Panc1 (cell line): ENCODE data around the gene SMYD2. TPM values are rescaled to one million over a fixed set of nuclear protein-coding genes. Genes with fewer than 3 reads are reported as not detected.
A peak's percentile ranks its signal among the peaks of the same experiment; 100 is the strongest.

ENCODE experiments used
- ATAC-seq: fragments of 200-7000 bp; cut with Tn5 transposase; 2 replicates; pipeline ENCODE4 v1.9.1; 2020; ENCODE audit warnings: mild to moderate bottlenecking, moderate library complexity
- BruUV-seq: library from RNA; stranded (reverse); fragments of 400-500 nt; replicated peaks from 2 replicates; lab custom pipeline; 2021; lab: Mats Ljungman, UMichigan
- CTCF ChIA-PET: fragments of 300-600 bp; sonication (Branson Sonifier 250); formaldehyde crosslinking; loops from one replicate; lab custom pipeline; 2022; ENCODE audit warnings: antibody characterized with exemption; lab: Charles Lee
- POLR2A ChIA-PET: fragments of 300-600 bp; sonication (Branson Sonifier 250); formaldehyde crosslinking; loops from one replicate; lab custom pipeline; 2022; ENCODE audit warnings: antibody characterized with exemption; lab: Charles Lee
- DNase-seq: peaks from one replicate; pipeline ENCODE4 v3.0.0-alpha.2; 2010; ENCODE audit warnings: low read depth, low spot score
- H3K27ac ChIP-seq: 2 replicates; pipeline ENCODE4 v1.5.1; 2011; ENCODE audit warnings: mild to moderate bottlenecking, low read length, inconsistent platforms
- H3K27me3 ChIP-seq: fragments of 200-500 bp; sonication (Bioruptor generic); 2 replicates; pipeline ENCODE4 v1.6.0; 2014; ENCODE audit warnings: low read length, inconsistent platforms; ENCODE audit not compliant: control insufficient read depth, insufficient read depth
- H3K36me3 ChIP-seq: fragments of 200-500 bp; sonication (Bioruptor generic); 2 replicates; pipeline ENCODE4 v1.5.1; 2014; ENCODE audit warnings: inconsistent platforms, mild to moderate bottlenecking, low read length, moderate library complexity; ENCODE audit not compliant: control insufficient read depth, insufficient read depth
- H3K4me1 ChIP-seq: 2 replicates; pipeline ENCODE4 v1.5.1; 2011; ENCODE audit warnings: inconsistent platforms, mild to moderate bottlenecking, low read length, moderate library complexity; ENCODE audit not compliant: control insufficient read depth, insufficient read depth
- H3K4me3 ChIP-seq, 2 experiments: 2 replicates each; pipeline ENCODE4 v1.5.1; 2011 to 2012; ENCODE audit warnings: low read depth in 2 of 2, low read length in 2 of 2, mild to moderate bottlenecking in 2 of 2, inconsistent platforms in 1 of 2, moderate library complexity in 1 of 2
- H3K9me3 ChIP-seq: fragments of 200-500 bp; sonication (Bioruptor generic); 2 replicates; pipeline ENCODE4 v1.5.1; 2014; ENCODE audit warnings: low read depth, mild to moderate bottlenecking, inconsistent platforms, low read length, moderate library complexity; ENCODE audit not compliant: control insufficient read depth, insufficient read depth
- POLR2AphosphoS5 ChIP-seq: IDR thresholded peaks from 2 replicates; pipeline ENCODE4 v1.6.1; 2012; ENCODE audit warnings: mild to moderate bottlenecking, low read depth, low read length, moderate library complexity
- SIN3A ChIP-seq: IDR thresholded peaks from 2 replicates; pipeline ENCODE4 v1.6.1; 2012; ENCODE audit warnings: low read depth, mild to moderate bottlenecking, low read length, moderate library complexity, borderline replicate concordance; ENCODE audit not compliant: insufficient read depth
- TCF7L2 ChIP-seq: IDR thresholded peaks from 2 replicates; pipeline ENCODE4 v1.6.1; 2011; ENCODE audit warnings: mild to moderate bottlenecking, low read depth, low read length, inconsistent platforms
- in situ Hi-C: cut with HindIII; loops from 2 replicates; pipeline ENCODE4 v1.10.0; 2016; ENCODE audit warnings: low sequenced_read_pairs, low pct_unique_long_range_greater_than_20kb
- intact Hi-C: fragments of 100-400 bp; cut with micrococcal nuclease; formaldehyde crosslinking; loops from one replicate; pipeline ENCODE4 v1.10.0; 2022; ENCODE audit not compliant: unreplicated experiment
- total RNA-seq: library from RNA; stranded (reverse); gene quantifications from one replicate; pipeline ENCODE4 v1.2.1, GENCODE V29; 2021; ENCODE audit not compliant: unreplicated experiment
- TF ChIP-seq, protein P1 (sequence below), 2 experiments: IDR thresholded peaks; 2 replicates each; pipeline ENCODE4 v1.6.1; 2011 to 2012; ENCODE audit warnings: low read depth in 2 of 2, control low read depth in 1 of 2, low read length in 1 of 2, mild to moderate bottlenecking in 1 of 2, moderate library complexity in 1 of 2; ENCODE audit not compliant: insufficient read depth in 1 of 2
- TF ChIP-seq, protein P2 (sequence below): fragments of 450-650 bp; IDR thresholded peaks from 2 replicates; pipeline ENCODE4 v1.5.1; 2017; ENCODE audit warnings: mild to moderate bottlenecking

The SMYD2 gene
- total RNA-seq, 1 experiment from 2014 or later, result 31.0 TPM

DNA sequence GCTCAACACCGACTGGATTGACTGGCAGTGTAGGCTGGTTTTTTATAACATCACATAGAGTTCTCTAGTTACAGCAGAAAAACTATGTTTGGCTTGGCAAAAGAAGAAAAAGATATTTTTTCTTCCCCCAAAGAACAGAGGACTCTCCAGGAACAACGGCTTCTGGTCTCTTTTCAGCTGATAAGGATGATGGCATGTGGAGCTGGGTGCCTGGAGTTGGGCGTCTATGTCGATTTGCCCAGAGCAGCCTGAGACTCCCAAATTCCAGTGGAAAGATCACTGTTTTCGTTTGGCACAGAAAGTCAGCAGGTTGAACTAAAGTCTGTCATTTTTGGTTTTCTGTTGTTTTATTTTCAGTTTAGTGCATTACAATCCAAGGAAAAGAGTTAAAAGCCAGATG lies 91.1 kb downstream of the SMYD2 start:
- intact Hi-C loops, result no loop called here
- CTCF ChIA-PET, result no interaction called here
- H3K36me3 ChIP-seq, result peaks cover 61% of the 10 kb centered on the region
- H3K27me3 ChIP-seq, result no peaks in the 10 kb centered on the region
- H3K4me3 ChIP-seq, result no peak overlapping the region
- TF ChIP-seq, protein P1, sequence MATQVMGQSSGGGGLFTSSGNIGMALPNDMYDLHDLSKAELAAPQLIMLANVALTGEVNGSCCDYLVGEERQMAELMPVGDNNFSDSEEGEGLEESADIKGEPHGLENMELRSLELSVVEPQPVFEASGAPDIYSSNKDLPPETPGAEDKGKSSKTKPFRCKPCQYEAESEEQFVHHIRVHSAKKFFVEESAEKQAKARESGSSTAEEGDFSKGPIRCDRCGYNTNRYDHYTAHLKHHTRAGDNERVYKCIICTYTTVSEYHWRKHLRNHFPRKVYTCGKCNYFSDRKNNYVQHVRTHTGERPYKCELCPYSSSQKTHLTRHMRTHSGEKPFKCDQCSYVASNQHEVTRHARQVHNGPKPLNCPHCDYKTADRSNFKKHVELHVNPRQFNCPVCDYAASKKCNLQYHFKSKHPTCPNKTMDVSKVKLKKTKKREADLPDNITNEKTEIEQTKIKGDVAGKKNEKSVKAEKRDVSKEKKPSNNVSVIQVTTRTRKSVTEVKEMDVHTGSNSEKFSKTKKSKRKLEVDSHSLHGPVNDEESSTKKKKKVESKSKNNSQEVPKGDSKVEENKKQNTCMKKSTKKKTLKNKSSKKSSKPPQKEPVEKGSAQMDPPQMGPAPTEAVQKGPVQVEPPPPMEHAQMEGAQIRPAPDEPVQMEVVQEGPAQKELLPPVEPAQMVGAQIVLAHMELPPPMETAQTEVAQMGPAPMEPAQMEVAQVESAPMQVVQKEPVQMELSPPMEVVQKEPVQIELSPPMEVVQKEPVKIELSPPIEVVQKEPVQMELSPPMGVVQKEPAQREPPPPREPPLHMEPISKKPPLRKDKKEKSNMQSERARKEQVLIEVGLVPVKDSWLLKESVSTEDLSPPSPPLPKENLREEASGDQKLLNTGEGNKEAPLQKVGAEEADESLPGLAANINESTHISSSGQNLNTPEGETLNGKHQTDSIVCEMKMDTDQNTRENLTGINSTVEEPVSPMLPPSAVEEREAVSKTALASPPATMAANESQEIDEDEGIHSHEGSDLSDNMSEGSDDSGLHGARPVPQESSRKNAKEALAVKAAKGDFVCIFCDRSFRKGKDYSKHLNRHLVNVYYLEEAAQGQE (IDR thresholded peaks at IDR 0.05; ENCODE audit: insufficient read depth in 1 of 2, low read depth in 2 of 2, low read length in 1 of 2), result no peak
- TF ChIP-seq TCF7L2 (no peak), POLR2AphosphoS5 (no peak), SIN3A (no peak)
- TF ChIP-seq, protein P2, sequence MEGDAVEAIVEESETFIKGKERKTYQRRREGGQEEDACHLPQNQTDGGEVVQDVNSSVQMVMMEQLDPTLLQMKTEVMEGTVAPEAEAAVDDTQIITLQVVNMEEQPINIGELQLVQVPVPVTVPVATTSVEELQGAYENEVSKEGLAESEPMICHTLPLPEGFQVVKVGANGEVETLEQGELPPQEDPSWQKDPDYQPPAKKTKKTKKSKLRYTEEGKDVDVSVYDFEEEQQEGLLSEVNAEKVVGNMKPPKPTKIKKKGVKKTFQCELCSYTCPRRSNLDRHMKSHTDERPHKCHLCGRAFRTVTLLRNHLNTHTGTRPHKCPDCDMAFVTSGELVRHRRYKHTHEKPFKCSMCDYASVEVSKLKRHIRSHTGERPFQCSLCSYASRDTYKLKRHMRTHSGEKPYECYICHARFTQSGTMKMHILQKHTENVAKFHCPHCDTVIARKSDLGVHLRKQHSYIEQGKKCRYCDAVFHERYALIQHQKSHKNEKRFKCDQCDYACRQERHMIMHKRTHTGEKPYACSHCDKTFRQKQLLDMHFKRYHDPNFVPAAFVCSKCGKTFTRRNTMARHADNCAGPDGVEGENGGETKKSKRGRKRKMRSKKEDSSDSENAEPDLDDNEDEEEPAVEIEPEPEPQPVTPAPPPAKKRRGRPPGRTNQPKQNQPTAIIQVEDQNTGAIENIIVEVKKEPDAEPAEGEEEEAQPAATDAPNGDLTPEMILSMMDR, result no peak
- H3K4me1 ChIP-seq, result peaks cover 6% of the 10 kb centered on the region; the same call in 1 of the 2 replicates
- no TSS peak for BruUV-seq
- H3K9me3 ChIP-seq, result no peaks in the 10 kb centered on the region
- POLR2A ChIA-PET, result no interaction called here
- in situ Hi-C loops, result no loop called here
- H3K27ac ChIP-seq, result no peak overlapping the region
- DNase-seq (no peak), ATAC-seq (no peak)

DNA sequence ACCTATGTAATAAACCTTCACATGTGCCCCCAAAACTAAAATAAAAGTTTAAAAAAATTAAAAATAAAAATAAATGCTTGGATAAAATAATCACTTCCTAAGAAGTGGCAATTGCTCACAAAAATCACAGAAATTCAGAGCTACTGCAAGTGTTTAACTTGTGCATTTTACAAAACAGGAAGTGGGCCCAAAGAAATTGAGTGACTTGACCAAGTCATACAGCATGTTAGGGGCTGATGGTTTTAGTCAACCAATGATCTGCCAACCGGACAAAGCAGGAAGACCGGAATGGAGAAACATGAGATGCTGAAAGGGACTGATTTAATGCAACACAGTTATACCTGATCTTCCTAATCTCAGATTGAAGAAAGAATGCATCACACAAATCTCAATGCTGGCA lies 96.5 kb downstream of the SMYD2 start:
- Histone ChIP-seq H3K4me1 (peaks cover 30% of the 10 kb centered on the region), H3K36me3 (peaks cover 51% of the 10 kb centered on the region), H3K27me3 (no peaks in the 10 kb centered on the region), H3K4me3 (no peak overlapping the region), H3K27ac (0 out of 2 replicates have a peak overlapping the region, but pooled peaks have one; percentile 1), H3K9me3 (no peaks in the 10 kb centered on the region)
- BruUV-seq, result no TSS peak
- CTCF ChIA-PET, result no interaction called here
- DNase-seq (no peak), ATAC-seq (0 out of 2 replicates have a peak, but pooled peaks have one; percentile 9)
- intact Hi-C loops, result no loop called here
- in situ Hi-C loops, result no loop called here
- no peak for TF ChIP-seq POLR2AphosphoS5
- TF ChIP-seq, protein P1 (IDR thresholded peaks at IDR 0.05; ENCODE audit: insufficient read depth in 1 of 2, low read depth in 2 of 2, low read length in 1 of 2), result no peak
- TF ChIP-seq, protein P2, result no peak
- no peak for TF ChIP-seq TCF7L2
- no peak for TF ChIP-seq SIN3A
- POLR2A ChIA-PET, result interaction anchor here (0.7 kb wide), 1 partner anchor 119 kb away, joined by 3 read pairs; no protein-coding TSS in a partner anchor
